HG02884 (cell line): ENCODE measurements around the gene PTGER3.

Experiments
- ATAC-seq: cut with Tn5 transposase; IDR thresholded peaks from one replicate; pipeline ENCODE4 v1.9.1; 2021; ENCODE audit warnings: mild to moderate bottlenecking, moderate library complexity; ENCODE audit not compliant: unreplicated experiment

PTGER3 gene

DNA sequence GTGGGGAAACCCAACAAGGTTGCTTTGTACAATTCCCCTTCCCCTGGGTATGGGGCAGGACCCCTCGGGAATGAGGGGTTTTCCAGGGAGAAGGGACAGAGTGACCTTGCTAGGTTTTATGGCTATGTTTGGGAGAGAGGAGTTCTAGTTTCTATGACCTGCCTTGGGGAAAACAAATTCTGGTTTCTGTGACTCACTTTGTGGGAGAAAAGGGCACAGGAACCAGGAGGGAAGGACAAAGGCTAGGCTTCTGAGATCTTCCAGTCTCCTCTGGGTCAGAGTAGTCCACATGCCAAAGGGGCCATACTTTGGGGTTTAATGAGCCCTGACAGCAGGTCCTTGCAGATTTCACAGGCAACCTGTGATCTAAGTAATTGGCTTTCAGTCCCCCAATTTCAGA, 5.5 kb upstream of the PTGER3 start:
- ATAC-seq: no peak

DNA sequence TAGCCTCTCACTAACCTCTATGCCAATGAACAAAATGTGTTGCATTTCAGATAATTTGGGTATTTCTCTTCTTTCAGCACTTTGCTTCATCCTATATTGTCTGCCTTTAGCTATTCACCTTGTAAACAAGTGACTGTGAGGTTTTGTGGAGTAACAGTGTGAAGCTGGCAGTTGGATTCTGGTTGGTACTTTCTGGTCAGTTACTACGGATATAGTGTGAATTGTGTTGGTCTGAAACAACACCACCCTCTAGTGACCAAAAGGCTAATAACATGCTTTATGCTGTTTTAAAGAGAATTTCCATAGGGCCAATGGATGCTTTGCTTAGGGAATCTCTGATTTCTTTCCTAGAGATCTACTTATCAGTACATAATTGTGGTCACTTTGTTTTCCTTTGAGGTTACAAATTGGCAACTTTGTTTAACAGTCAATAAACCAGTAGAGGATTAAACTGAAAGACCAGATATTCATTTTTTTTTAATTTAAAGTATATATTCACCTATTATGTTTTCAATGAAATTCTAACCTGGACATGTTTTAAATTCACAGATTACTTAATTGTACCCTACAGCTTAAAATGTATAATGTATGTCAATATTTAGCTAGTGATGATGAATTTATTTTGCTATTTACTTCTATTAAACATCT, 2.5 kb upstream of the PTGER3 start:
- peak; percentile 52 for ATAC-seq

DNA sequence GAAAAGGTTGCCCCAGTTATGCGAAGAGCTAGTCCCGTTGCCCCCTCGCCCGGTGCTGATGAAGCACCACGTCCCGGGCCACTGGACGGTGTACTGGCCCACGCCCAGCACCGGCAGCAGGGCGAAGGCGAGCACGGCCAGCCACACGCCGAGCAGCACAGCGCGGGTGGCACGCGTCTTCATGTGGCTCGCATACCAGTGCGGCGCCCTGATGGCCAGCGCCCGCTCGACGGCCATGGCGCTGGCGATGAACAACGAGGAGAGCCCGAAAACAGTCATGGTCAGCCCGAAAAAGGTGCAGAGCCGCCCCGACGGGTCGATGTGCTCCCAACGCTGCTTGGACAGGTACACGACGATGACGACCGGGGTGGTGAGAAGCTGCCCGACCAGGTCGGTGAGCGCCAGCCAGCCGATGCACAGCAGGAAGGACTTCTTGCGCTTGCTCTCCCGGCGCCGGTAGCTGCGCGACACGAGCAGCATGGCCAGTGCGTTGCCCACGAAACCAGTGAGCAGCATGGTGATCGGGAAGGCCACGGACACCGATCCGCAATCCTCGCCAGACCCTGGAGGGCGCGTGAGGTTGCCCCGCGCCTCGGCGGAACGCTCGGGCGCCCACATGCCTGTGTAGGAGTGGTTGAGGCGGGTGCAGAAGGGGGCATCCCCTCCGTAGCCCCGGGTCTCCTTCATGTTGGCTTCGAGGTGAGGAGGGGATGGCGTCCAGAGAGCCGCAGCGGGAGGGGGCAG, 553 bp downstream of the PTGER3 start:
- ATAC-seq: peak; percentile 24

DNA sequence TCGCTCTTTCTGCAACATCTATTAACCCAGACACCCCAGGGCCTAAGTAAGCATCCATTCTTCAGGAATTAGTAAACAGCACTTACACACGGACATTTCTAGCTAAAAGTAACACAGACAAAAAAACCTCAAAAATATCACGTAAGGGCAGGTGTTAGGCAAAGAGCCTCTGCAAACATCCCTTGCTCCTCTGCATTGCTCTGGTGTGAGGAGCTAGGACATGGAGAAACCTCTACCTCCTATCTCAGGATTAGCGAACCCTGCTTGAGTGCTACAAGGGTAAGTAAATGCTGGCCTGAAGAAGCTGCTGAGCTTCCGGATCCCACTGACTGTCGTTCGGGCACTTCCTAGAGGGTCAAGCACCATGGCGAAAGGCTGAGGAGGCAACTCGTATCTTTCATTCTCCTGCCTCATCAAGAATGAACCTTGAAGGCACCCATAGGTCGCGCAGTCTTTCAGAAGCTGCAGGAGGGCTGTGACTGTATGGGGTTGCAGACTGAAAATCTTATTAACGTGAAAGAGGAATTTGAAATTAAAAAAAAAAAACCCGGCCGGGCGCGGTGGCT, 2.1 kb downstream of the PTGER3 start:
- no peak for ATAC-seq

DNA sequence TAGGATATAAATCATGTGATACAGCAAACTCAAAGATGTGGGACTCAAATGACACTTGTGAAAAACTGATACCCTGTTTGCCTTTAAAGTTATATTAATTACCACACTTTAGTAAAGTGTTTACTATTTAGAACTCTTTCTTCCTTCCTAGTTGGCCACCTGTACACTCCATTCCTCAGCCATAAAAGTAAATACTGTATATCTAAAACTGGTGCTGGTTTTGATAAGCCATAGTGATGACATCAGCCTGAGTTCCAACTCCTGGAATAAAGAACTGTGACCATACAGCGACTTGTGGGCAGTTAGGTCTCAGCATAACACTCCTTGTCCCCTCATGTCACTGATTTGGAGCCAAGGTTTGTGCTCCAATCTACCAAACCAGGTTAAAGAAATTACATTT, 2.8 kb downstream of the PTGER3 start:
- ATAC-seq: no peak

DNA sequence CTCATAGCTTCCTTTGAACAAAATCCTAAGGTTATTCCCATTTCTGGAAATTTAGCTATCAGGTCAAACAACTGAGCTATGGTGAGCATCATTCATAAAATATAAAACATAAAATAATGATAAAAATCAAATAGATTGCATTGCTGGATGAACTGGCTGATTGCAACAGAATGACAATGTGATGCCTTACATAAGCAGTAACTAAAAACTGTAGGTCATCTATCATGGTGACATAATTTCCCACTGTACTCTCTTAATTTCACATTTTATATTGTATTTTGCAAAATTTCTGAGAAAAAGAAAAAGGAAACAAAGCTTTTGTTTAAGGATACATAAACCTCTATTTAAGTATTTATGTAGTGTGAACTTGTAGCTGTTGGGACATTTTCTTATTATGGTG, 4.6 kb downstream of the PTGER3 start:
- no peak for ATAC-seq

DNA sequence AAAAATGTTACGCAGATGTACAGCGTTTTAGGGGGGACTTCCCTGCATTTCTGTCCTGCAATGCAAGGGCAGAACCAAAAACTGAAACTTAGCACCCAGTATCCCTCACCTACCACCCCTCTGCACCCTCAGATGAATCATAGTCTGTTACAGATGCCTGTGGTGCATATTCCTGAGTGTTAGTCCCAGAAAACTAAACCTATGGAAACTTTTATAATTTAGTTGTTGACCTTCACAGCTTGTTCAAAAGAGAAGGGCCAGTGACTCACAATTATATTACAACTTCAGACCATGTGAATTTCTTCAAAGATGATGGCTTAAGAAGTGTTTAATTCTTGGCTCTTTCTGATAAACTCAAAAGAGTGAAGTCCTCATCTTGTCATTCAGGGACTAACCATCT, 5.8 kb downstream of the PTGER3 start:
- ATAC-seq: no peak

DNA sequence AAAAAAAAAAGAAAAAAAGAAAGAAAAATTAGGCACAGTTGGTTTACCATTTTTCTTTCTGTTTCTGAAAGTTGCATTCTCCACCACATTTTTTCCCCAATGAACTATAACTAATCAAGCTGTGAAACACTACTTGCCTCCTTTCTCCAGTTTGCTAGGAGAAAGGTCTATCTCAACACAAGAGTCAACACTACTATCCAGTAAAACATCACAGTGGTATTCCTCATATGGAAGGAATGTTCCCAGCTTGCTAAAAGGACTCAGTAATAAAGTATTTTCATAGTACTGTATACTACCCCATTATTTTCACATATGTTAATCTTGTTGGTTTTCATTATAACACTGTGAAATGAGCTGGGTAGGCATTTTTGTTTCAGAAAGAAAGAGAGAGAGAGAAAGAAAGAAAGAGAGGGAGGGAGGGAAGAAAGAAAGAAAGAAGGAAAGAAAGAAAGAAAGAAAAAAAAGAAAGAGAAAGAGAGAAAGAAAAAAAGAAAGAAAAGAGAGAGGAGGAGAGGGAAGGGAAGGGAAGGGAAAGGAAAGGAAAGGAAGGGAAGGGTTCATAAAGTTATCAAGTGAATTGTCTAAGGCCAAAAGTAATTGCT, 7.9 kb downstream of the PTGER3 start:
- ATAC-seq: no peak

DNA sequence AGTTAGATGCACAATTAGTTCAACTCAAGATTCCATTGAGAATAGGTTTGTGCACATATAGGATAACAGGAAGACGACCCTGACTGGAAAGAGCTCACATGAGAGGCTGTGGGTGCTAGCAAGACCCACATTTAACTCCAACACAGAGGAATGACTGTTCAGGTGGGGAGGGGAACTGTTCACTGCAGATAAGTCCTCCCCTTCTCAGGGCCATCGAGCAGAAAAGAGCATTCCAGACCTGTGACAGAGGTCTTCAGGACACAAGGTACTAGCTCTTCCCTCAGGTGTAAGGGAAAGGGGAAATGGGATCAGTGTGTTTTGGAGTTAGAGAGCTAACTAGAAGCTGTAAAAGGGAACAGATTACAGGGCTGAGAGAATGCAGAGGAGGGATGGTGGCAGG, 8.7 kb downstream of the PTGER3 start:
- no peak for ATAC-seq

DNA sequence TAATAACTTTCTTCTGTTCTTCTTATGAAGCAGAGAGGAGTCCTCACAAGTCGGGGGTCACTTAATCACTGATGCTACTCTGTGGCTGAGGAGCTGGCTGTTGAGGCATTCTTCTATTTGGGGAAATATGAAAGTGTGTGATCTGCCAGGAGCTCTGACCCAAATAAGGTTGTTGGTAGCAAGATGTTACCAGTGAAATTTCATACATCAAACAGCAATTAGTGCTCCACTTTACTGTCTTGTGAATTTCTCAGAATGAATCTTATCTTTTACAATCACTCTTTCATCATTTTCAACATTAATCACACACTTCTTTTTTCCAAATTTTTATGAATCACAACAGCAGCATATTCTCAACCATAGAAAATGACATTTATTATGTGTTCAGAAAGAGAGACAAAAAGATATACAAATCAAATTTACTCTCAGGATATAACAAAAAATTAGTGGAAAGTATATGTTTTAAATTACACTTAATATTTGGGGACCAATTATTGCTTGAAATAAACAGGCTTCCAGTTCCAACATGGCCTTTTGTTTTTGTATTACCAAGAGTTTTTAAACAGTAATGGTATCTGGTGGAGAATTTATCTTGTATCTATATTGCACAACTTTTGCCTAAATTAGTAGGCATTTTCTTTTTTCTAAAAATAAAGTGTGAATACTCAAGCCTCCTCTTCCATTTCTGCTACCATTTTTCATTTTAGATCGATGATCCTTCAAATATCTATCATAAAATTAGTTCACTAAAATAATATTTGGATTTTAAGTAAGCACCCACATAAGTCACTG, 9.6 kb downstream of the PTGER3 start:
- no peak for ATAC-seq

DNA sequence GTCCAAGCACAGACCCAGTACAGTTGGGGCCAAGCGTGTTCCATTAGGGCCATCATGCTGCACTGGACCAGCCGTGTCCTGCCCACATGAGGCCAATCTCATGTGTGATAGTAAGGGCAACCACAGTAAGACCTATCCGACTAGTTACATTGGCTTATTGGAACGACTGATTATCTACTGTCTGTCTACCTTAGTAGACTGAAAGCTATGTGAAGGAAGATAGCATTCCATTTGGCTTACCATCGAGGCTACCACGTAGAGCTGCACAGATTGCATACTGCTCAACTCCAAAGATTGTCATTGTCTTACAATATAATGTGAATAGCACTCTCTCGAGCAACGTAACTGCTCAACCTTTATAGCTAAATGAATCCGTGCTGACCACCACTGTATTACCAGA, 10.6 kb downstream of the PTGER3 start:
- no peak for ATAC-seq

DNA sequence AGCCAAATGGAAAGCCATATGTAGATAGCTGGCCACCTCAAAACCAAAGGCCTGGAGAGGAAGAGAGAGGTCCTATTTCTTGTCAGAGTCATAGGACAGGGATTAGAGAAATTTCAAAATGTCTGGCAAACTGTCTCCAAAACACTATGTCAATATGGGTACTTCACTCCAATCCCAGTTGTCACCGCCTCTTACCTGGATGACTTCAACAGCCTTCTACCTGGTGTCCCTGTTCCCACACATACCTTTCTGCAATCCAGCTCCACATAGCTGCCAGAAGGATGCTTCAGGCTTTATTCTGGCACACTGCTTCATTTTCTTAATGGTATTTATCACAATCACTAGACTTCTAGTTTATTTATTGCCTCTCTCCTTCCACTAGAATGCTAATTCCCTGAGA, 14.5 kb downstream of the PTGER3 start:
- no peak for ATAC-seq

DNA sequence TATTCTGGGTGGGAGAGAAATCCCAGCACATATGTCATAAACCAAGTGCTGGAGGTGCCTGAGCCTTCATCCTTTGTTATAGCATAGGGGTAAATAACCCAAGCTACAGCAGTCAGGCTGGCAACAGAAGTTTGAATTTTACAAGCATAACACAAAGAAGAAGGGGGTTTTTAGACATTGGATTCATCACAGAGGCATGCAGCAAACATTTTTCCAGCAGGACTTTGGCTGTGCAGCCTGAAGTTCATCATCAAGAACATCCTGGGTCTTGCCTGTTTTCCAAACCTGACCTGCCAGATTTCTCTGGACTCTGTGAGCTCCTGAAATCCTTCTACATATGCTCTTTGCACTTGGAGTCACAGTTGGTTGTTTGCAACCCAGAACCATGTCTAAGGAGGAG, 16.2 kb downstream of the PTGER3 start:
- ATAC-seq: no peak

DNA sequence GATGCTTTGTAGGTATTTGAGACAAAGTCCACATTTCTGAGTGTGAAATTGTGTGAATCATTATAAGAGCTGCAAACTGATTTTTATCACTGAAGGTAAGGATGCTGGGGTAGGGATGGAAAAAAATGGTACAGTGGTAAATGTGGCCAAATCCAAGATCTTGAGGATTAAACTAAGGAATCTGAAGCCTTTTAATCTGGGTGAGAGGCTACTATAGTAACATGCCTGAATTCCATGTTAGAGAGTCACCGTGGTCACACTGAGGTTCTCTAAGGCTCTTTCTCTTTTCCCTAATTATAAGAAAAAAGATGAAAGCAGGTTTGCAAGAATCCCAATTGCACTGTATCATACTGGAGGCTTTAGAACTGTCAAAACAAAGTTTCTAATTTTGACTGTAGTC, 17.6 kb downstream of the PTGER3 start:
- no peak for ATAC-seq

DNA sequence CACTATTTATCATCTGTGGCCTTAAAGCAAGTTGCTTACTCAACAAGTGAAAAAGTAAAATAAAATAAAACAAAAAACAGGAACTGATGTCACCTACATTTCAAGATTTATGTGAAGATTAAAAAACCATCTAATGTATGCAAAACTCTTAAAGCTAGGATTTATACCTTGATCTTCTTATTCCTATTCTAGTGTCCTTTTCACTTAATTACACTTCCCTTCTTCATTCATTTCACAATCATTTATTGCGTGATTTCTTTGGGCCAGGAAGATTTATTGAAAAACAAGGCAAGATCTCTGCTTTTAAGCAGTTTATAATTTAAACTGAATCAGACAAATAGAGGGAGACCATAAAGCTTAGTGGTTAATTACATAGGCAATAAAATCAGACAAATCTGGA, 18.6 kb downstream of the PTGER3 start:
- ATAC-seq: no peak

DNA sequence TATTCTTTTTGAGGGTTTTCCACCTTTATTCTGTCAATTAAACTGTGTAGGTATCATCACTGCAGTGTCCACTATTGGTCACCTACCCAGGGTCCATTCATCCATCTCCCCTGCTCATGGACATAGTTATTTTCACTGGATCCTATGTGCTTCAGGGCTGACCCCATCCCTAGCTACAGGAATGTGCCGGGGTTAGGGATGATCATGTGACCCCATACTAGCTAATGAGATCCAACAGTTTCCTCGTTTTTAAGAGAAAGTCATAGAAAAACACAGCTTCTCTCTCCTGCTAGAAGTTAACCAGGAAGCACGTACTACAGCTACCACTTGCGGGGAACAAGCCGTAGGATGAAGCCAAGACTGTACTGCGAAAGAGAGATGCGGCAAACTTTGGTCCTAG, 19.6 kb downstream of the PTGER3 start:
- no peak for ATAC-seq

DNA sequence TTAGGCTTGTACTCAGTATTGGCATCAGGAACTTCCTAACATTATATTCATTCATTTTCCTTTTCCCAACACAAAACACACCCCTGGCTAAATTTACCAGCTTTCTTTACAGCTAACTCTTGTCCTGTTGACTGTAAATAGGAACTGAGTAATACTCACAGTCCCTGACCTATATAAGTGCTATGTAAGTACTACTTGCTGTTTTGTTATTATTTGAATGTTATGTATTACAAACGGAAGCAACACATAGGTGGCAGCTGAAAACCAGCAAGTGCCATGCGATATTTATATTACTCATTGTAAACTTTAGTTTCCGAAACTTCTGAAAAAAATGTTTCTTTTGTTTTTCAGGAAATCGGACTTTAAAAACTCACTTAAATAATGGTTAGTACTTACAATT, 21.5 kb downstream of the PTGER3 start:
- ATAC-seq: no peak

DNA sequence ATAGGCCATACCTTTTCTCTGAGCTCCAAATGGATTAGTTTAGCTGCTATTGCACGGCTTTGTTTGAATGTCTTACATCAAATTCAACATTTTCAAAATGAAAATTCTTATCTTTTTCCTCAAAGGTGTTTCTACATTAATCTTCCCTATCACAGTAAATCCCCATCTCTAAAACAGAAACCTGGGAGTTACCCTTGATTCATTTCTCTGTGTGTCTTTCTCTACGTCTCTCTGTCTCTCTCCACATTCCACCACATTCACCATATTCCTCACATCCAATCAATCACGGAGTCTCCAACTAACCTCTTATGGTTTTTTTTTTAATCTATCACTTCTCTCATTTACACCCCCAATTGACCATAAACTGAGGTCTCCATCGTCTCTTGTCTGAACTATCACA, 24.1 kb downstream of the PTGER3 start:
- ATAC-seq: no peak

DNA sequence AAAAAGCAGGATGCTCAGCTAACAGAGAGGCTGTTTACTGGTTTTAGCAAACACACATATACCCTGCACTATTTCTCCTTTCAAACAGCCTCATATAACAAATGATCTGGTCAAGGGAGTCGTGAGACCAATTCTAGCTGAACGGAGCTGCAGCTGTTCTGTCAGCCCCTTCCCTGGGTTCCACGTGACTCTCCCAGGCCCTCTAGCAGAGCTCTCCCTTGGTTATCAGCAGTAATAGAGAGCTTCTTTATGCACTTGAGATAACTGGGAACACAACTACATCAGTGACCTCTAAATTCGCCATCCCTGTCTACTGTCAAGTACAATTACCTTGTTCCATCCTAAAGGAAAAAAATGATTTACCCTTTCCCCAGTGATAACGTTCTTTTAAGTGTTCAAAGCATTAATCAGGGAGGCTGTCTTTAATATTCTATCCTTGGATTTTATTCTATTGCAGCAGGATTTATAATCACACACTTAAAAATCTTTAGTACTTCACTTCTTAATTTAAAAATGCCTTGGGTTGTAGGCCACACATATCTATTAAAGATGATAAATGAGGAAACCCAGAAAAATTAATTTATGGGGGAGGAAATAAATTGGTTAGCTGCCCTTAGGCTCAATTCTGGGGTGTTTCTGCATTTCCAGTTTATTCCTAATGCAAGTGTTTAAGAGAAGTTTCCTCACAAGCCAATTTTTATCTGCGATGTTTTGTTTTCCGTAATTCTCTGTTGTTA, 28.2 kb downstream of the PTGER3 start:
- ATAC-seq: no peak

DNA sequence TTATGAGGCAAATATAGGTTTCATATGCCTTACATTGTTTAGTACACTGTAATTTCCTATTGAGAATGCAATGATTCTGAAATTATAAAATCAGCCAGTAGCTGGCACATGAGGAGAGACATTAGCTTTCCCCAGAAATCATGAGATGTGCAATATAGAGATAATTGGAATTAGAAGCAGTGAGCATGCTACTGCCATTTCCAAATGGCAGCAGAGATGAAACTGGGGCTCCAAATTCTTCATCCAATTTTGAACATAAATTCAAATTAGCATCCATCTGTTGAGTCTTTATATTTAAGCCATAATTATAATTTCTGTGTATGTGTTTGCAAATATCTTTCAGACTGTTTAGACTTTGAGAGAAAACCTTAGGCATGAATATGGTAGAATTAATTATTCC, 28.8 kb downstream of the PTGER3 start:
- no peak for ATAC-seq

DNA sequence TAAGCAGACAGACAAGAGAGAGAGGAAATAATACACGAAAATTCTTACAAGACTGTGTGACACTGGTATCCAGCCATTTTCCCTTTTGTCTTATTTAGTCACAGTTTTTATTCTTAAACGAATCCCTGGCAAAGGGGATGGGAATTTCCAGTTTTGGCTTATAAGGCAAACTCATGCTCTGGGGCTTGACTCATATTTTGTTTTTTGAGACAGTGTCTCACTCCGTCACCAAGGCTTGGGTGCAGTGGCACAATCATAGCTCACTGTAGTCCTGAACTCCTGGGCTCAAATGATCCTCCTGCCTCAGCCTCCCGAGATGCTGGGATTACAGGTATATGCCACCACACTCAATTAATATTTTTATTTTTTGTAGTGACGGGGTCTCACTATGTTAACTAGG, 31.9 kb downstream of the PTGER3 start:
- no peak for ATAC-seq
